HG03139 (cell line): ENCODE measurements around the gene NECTIN2.
"Not testable (repeated sequence)": the region's sequence is repeated elsewhere in the genome, so short reads cannot be mapped to it uniquely, and the experiment has no call there.

Experiments used
- ATAC-seq: cut with Tn5 transposase; IDR thresholded peaks from one replicate; pipeline ENCODE4 v1.9.1; 2021; ENCODE audit not compliant: unreplicated experiment

The NECTIN2 gene

DNA sequence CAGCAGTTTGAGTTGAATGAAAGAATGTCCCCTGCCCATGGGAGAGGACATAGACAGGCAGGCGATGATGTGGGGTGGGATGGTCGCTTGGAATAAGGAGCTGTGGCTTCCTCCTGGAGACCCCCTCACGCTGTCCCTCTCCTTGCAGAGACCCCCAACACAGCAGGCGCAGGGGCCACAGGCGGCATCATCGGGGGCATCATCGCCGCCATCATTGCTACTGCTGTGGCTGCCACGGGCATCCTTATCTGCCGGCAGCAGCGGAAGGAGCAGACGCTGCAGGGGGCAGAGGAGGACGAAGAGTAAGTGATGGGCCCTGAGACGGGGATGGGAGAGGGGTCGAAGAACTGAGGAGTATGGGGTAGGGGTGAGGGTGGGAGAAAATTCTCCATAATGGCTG lies 36.0 kb downstream of the NECTIN2 start:
- no peak for ATAC-seq

DNA sequence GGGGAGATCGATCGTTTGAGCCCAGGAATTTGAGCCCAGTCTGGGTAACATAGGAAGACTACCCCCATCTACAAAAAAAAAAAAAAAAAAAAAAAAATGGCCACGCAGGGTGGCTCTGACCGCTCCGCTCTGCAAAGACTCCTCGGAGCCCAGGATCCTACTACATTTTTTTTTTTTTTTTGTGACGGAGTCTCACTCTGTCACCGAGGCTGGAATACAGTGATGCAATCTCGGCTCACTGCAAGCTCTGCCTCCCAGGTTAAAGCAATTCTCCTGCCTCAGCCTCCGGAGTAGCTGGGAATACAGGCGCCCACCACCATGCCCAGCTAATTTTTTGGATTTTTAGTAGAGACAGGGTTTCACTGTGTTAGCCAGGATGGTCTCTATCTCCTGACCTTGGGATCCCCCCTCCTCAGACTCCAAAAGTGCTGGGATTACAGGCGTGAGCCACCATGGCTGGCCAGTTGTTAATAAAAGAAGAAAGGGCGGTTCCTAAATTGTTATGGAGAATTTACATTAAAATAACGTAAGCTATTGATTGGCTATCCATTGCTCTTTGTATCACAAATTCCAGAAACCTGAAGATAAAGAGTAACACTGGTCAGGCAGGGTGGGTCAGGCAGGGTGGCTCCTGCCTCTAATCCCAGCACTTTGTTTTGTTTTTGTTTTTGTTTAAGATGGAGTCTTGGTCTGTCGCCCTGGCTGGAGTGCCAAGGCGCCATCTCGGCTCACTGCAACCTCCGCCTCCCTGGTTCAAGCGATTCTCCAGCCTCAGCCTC lies 36.7 kb downstream of the NECTIN2 start:
- ATAC-seq: not testable (repeated sequence)

DNA sequence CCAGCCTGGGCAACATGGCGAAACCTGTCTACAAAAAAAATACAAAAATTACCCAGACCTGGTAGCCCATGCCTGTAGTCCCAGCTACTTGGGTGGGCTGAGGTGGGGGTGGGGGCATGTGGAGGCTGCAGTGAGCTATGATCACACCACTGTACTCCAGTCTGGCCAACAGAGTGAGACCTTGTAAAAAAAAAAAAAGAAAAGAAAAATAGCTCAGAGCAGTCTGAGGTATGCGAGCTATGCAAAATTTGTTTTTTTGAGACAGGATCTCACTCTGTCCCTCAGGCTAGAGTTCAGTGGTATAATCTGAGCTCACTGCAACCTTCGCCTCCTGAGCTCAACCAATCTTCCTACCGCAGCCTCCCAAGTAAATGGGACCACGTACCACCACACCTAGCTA lies 37.8 kb downstream of the NECTIN2 start:
- ATAC-seq: no peak

DNA sequence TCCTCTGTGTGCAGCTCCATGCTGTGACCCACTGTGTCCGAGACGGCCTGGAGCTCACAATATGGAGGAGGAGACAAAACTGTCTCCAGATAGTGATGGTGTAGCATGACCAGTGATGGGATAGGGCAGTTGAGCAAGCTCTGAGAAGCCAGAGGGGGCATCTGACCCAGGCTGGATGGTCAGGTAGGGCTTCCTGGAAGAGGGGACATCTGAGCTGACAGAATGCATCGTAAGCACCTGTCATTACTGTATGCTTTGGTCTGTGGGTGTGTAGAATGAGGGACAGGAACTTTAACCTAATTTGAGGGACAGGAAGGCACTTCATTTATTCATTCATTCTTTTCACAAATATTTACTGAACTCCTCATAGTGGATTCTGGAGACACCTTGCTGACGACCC lies 38.5 kb downstream of the NECTIN2 start:
- no peak for ATAC-seq

GRCh38 chr19:44886141-44886540 lies 40.0 kb downstream of the NECTIN2 start:
- no peak for ATAC-seq

DNA sequence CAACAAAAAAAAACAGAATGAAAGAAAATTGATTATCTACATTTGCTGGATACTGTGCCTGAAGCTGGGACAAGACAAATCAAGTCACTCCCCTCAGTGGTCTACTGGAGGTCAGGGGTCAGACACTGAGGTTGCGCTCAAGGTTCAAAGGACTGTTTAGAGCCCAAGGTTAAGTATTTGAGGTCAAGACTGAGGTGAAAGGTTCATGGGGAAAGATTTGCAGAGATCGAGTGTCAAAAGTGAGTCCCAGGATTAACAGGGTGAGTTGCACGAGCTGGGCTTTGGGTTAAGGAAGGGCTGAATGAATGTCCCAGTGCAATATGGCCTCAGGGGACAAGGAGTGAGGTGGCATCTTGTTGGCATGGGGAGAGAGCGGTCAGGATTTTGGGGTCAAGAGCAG lies 41.6 kb downstream of the NECTIN2 start:
- no peak for ATAC-seq

DNA sequence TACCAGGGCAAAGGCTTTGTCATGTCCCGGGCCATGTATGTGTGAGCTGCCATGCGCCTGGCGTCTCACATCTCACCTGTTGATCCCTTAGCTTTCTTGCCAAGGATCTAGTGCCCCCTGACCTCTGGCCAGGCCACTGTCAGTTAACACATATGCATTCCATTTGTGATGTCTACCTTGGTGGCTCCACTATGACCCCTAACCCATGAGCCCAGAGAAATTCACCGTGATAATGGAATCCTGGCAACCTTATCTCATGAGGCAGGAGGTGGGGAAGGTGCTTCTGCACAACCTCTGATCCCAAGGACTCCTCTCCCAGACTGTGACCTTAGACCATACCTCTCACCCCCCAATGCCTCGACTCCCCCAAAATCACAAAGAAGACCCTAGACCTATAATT lies 42.2 kb downstream of the NECTIN2 start:
- ATAC-seq: not testable (repeated sequence)

- ATAC-seq: no peak
These were observed 43.8 kb downstream of the NECTIN2 start for GRCh38 chr19:44889830-44890365.

- ATAC-seq: peak; percentile 74
These were observed 44.4 kb downstream of the NECTIN2 start for GRCh38 chr19:44890366-44891015.

DNA sequence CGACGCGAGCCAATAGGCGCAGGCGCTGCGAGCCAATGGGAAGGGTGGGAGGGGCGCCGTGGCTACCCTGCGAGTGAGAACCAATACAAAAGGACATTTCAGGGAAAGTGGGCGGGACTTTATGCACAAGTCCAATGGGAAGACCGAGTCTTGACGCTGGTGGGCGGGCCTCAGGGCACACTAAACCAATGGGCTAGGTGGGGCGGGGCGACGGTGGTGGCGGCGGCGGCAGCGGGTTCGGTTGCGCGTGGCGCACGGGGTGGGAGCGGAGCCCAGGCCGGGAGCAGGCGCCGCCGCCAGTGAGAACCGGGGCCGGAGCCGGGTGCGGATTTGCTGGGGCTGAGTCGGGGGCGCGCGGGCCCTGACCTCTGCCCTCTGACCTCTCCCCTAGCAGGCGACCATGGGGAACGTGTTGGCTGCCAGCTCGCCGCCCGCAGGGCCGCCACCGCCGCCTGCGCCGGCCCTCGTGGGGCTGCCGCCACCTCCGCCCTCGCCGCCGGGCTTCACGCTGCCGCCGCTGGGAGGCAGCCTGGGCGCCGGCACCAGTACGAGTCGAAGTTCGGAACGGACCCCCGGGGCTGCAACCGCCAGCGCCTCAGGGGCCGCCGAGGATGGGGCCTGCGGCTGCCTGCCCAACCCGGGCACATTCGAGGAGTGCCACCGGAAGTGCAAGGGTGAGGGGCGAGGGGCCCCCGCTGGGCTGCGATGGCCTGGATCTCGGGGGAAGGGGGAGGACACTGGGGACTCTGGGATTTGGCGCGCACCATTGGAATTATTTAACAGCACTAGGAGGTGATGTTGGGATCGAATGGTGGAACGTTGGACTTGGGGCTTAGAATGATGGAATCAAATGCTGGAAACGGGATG lies 45.2 kb downstream of the NECTIN2 start, which contains the start of gene TOMM40:
TSS of gene TOMM40 (plus strand) at position 239 of the 867 bp plus-strand sequence. CDS start at position 401, 162 bp downstream.
- peak; percentile 0 for ATAC-seq

- no peak for ATAC-seq
These were observed 46.8 kb downstream of the NECTIN2 start for GRCh38 chr19:44892932-44893331.

DNA sequence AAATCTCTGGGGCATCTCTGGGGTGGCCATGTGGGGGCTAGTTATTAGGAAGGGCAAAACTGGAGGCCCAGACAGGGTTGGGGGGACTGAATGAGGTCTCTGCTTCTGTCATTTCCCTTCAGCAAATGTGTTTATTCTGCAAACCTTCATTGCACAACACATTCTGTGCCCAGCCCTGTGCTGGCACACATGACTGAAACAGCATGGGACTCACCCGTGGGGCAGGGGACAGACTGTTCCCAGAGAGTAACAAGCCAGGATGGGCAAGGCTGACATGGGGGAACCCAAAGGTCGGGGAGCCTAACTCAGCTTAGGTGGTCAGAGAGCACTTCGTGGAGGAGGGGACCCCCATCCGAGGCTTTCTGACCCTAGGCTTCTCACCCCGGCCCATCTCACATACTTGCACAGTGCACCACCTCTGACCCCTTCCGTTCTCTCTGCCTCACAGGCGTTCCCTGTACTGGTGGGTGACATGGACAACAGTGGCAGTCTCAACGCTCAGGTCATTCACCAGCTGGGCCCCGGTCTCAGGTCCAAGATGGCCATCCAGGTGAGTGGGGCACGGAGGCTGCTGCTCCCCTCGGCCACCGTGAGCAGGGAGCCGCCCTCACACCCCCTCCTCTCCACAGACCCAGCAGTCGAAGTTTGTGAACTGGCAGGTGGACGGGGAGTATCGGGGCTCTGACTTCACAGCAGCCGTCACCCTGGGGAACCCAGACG lies 47.4 kb downstream of the NECTIN2 start:
- no peak for ATAC-seq

DNA sequence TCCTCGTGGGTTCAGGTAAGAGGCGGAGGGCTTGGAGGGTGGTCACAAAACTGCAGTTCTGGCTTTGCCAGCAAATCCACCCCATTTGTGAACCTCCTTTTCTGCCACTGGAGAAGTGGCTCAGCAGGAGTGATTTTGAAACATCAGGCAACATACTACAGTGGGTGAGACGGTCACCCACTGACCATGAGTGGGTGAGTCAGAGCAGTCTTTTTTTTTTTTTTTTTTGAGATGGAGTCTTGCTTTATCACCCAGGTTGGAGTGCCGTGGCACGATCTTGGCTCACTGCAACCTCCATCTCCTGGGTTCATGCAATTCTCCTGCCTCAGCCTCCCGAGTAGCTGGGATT lies 47.9 kb downstream of the NECTIN2 start:
- no peak for ATAC-seq

GRCh38 chr19:44894946-44895345 lies 48.8 kb downstream of the NECTIN2 start:
- ATAC-seq: no peak

DNA sequence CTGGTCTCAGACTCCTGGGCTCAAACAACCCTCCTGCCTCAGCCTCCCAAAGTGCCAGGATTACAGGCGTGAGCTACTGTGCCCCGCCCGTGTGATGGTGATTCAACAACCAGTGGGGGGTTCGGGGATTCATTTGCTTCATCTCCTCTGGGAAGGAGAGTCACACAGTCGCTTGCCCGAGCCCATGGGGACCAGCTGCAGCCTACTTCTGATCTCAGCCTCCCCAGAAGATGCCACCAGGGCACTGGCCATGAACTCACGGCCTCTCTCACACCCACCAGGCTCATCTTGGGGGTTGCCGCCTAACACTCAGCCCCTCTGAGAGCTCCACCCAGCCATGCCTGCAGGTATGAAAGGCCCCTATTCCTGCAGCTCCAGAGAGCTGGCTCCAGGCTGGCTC lies 51.7 kb downstream of the NECTIN2 start:
- no peak for ATAC-seq

- no peak for ATAC-seq
These were observed 54.5 kb downstream of the NECTIN2 start for GRCh38 chr19:44900328-44901244.

- ATAC-seq: no peak
These were observed 57.1 kb downstream of the NECTIN2 start for GRCh38 chr19:44903216-44903601.

DNA sequence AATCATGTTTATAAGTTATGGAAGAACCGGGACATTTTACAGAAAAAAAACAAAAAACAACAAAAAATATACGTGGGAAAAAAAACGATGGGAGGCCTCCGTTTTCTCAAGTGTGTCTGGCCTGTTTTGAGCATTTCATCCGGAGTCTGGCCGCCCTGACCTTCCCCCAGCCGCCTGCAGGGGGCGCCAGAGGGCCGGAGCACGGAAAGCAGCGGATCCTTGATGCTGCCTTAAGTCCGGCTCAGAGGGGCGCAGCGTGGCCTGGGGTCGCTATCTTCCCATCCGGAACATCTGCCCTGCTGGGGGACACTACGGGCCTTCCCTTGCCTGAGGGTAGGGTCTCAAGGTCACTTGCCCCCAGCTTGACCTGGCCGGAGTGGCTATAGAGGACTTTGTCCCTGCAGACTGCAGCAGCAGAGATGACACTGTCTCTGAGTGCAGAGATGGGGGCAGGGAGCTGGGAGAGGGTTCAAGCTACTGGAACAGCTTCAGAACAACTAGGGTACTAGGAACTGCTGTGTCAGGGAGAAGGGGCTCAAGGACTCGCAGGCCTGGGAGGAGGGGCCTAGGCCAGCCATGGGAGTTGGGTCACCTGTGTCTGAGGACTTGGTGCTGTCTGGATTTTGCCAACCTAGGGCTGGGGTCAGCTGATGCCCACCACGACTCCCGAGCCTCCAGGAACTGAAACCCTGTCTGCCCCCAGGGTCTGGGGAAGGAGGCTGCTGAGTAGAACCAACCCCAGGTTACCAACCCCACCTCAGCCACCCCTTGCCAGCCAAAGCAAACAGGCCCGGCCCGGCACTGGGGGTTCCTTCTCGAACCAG lies 57.7 kb downstream of the NECTIN2 start:
- no peak for ATAC-seq
